SK-N-SH treated with all-trans-retinoic acid at 6 μM for 48 hours (cell line): Measurements from ENCODE around the gene USH2A.

Source experiments
- ATAC-seq: fragments of 200-7000 bp; cut with Tn5 transposase; 3 replicates; pipeline ENCODE4 v1.9.1; 2020; ENCODE audit warnings: mild to moderate bottlenecking, moderate library complexity
- ARNTL ChIP-seq: fragments of 450-650 bp; formaldehyde crosslinking; IDR thresholded peaks from 2 replicates; pipeline ENCODE4 v1.5.0; 2020; ENCODE audit warnings: low read depth, mild to moderate bottlenecking, moderate library complexity, borderline replicate concordance
- BACH2 ChIP-seq: fragments of 250-450 bp; sonication (Bioruptor Pico); IDR thresholded peaks from 2 replicates; pipeline ENCODE4 v1.9.0; 2021; ENCODE audit warnings: mild to moderate bottlenecking, borderline replicate concordance
- CSDC2 ChIP-seq: fragments of 250-450 bp; sonication (Bioruptor Pico); IDR thresholded peaks from 2 replicates; pipeline ENCODE4 v1.5.0; 2020; ENCODE audit warnings: mild to moderate bottlenecking, moderate library complexity
- ESRRG ChIP-seq: fragments of 250-450 bp; sonication (Bioruptor Pico); IDR thresholded peaks from 2 replicates; pipeline ENCODE4 v1.6.1; 2021; ENCODE audit warnings: mild to moderate bottlenecking
- ISL1 ChIP-seq: fragments of 250-450 bp; sonication (Bioruptor Pico); IDR thresholded peaks from 2 replicates; pipeline ENCODE4 v2.1.2; 2022; ENCODE audit warnings: mild to moderate bottlenecking, moderate library complexity
- OSR1 ChIP-seq: fragments of 250-450 bp; sonication (Bioruptor Pico); IDR thresholded peaks from 2 replicates; pipeline ENCODE4 v1.8.0; 2022; ENCODE audit warnings: moderate library complexity, mild to moderate bottlenecking, inconsistent platforms
- RARB ChIP-seq: fragments of 250-450 bp; sonication (Bioruptor Pico); IDR thresholded peaks from 2 replicates; pipeline ENCODE4 v1.8.0; 2021; ENCODE audit warnings: mild to moderate bottlenecking, moderate library complexity
- SNAI2 ChIP-seq: fragments of 250-450 bp; sonication (Bioruptor Pico); IDR thresholded peaks from 2 replicates; pipeline ENCODE4 v1.5.0; 2020; ENCODE audit warnings: mild to moderate bottlenecking, moderate library complexity
- TOX ChIP-seq: fragments of 250-450 bp; sonication (Bioruptor Pico); IDR thresholded peaks from 2 replicates; pipeline ENCODE4 v1.8.0; 2021; ENCODE audit warnings: mild to moderate bottlenecking, moderate library complexity, borderline replicate concordance
- ZC3H10 ChIP-seq: fragments of 250-450 bp; sonication (Bioruptor Pico); IDR thresholded peaks from 2 replicates; pipeline ENCODE4 v1.5.1; 2021; ENCODE audit warnings: mild to moderate bottlenecking, moderate library complexity
- ZFP3 ChIP-seq: fragments of 250-450 bp; sonication (Bioruptor Pico); IDR thresholded peaks from 2 replicates; pipeline ENCODE4 v1.5.0; 2020; ENCODE audit warnings: mild to moderate bottlenecking, moderate library complexity
- ZFP30 ChIP-seq: fragments of 450-650 bp; formaldehyde crosslinking; IDR thresholded peaks from 2 replicates; pipeline ENCODE4 v1.5.0; 2022; ENCODE audit warnings: mild to moderate bottlenecking, moderate library complexity
- ZNF565 ChIP-seq: fragments of 450-650 bp; formaldehyde crosslinking; conservative IDR thresholded peaks from 2 replicates; pipeline ENCODE4 v1.5.0; 2020; ENCODE audit warnings: low read depth, mild to moderate bottlenecking, moderate library complexity
- ZNF70 ChIP-seq: fragments of 450-650 bp; formaldehyde crosslinking; IDR thresholded peaks from 2 replicates; pipeline ENCODE4 v1.5.0; 2020; ENCODE audit warnings: mild to moderate bottlenecking, moderate library complexity
- TF ChIP-seq, protein P1 (sequence below): fragments of 250-450 bp; sonication (Bioruptor Pico); IDR thresholded peaks from 2 replicates; pipeline ENCODE4 v1.5.1; 2021; ENCODE audit warnings: mild to moderate bottlenecking, moderate library complexity
- TF ChIP-seq, protein P2 (sequence below): fragments of 250-450 bp; sonication (Bioruptor Pico); IDR thresholded peaks from 2 replicates; pipeline ENCODE4 v1.5.1; 2020; ENCODE audit warnings: low read depth, mild to moderate bottlenecking, moderate library complexity
- TF ChIP-seq, protein P3 (sequence below): fragments of 250-450 bp; sonication (Bioruptor Pico); IDR thresholded peaks from 2 replicates; pipeline ENCODE4 v1.8.0; 2020; ENCODE audit warnings: mild to moderate bottlenecking, moderate library complexity, borderline replicate concordance
- TF ChIP-seq, protein P4 (sequence below): fragments of 250-450 bp; sonication (Bioruptor Pico); IDR thresholded peaks from 2 replicates; pipeline ENCODE4 v1.8.0; 2021; ENCODE audit warnings: low read depth, mild to moderate bottlenecking, moderate library complexity, borderline replicate concordance
- TF ChIP-seq, protein P5 (sequence below): fragments of 250-450 bp; sonication (Bioruptor Pico); IDR thresholded peaks from 2 replicates; pipeline ENCODE4 v1.5.0; 2020; ENCODE audit warnings: mild to moderate bottlenecking, moderate library complexity

The USH2A gene

DNA sequence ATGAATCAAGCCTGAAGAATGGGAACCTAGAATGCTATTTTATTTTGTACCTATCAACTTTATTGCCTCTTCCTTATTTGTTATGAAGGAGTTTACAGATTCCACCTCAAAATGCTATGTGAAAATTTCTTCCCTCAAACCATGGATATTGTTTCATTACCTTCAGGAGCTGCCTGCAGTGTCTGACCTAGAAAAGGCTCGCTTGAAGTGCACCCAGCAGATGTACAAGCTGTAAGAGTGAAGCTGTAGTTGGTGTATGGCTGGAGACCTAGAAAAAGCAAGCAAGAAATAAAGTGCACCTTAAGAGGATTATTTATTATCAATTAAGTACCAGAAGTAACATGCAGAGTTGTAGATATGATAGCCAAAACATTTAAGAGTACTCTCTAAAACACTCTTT, 656.7 kb downstream of the USH2A start (continued):
- TF ChIP-seq, protein P1, sequence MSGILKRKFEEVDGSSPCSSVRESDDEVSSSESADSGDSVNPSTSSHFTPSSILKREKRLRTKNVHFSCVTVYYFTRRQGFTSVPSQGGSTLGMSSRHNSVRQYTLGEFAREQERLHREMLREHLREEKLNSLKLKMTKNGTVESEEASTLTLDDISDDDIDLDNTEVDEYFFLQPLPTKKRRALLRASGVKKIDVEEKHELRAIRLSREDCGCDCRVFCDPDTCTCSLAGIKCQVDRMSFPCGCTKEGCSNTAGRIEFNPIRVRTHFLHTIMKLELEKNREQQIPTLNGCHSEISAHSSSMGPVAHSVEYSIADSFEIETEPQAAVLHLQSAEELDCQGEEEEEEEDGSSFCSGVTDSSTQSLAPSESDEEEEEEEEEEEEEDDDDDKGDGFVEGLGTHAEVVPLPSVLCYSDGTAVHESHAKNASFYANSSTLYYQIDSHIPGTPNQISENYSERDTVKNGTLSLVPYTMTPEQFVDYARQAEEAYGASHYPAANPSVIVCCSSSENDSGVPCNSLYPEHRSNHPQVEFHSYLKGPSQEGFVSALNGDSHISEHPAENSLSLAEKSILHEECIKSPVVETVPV (CRISPR knock-in tag), result no peak
- TF ChIP-seq ARNTL, result no peak
- no peak for TF ChIP-seq ZC3H10 (CRISPR knock-in tag)
- TF ChIP-seq, protein P2, sequence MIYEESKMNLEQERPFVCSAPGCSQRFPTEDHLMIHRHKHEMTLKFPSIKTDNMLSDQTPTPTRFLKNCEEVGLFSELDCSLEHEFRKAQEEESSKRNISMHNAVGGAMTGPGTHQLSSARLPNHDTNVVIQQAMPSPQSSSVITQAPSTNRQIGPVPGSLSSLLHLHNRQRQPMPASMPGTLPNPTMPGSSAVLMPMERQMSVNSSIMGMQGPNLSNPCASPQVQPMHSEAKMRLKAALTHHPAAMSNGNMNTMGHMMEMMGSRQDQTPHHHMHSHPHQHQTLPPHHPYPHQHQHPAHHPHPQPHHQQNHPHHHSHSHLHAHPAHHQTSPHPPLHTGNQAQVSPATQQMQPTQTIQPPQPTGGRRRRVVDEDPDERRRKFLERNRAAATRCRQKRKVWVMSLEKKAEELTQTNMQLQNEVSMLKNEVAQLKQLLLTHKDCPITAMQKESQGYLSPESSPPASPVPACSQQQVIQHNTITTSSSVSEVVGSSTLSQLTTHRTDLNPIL (CRISPR knock-in tag), result no peak
- no peak for TF ChIP-seq BACH2 (CRISPR knock-in tag)
- TF ChIP-seq ZNF70 (CRISPR knock-in tag), result no peak

DNA sequence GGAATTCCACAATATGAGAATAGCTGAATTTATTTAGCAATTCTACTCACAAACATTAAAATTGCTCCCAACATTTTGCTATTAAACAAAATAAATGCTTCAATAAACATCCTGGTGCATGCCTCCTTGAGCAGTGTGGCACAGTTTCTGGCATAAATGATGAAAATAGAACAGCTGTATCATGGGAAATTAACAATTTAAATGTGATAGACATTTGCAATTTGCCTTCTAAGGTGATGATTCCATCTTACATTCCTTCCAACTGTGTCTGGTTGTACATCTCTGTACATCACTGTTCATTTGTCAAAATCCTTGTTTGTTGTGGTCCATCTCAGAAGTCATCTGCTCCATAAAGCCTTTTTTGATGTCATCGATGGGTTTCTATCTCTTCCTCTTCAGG, 657.4 kb downstream of the USH2A start:
- no peak for ATAC-seq
- TF ChIP-seq ZFP30 (CRISPR knock-in tag), result no peak
- TF ChIP-seq ZFP3 (CRISPR knock-in tag), result no peak
- no peak for TF ChIP-seq ZNF70 (CRISPR knock-in tag)
- TF ChIP-seq, protein P2 (CRISPR knock-in tag), result no peak
- no peak for TF ChIP-seq ESRRG (CRISPR knock-in tag)
- TF ChIP-seq TOX (CRISPR knock-in tag), result no peak
- no peak for TF ChIP-seq OSR1 (CRISPR knock-in tag)
- no peak for TF ChIP-seq BACH2 (CRISPR knock-in tag)
- TF ChIP-seq RARB (CRISPR knock-in tag), result no peak
- TF ChIP-seq SNAI2 (CRISPR knock-in tag), result no peak
- TF ChIP-seq, protein P1 (CRISPR knock-in tag), result no peak
- no peak for TF ChIP-seq CSDC2 (CRISPR knock-in tag)
- no peak for TF ChIP-seq ZNF565

DNA sequence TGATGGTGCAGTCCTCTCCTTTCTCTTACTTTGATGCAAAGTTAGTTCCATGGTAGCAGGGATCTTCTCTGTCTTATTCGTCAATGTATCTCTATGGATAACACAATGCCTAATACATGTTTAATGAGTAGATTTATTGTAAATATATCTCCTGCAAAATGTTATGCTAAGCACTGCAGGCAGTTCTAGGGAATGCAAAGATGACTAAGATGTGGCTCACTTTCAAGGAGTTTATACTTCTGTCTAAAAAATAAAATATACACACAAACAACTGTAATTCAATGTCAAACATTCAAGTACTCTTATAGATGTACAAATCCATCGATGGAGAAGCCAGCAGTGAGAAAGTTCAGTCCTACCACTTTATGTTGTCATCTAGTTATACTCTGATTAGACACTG, 661.8 kb downstream of the USH2A start:
- ATAC-seq, result no peak
- TF ChIP-seq, protein P3, sequence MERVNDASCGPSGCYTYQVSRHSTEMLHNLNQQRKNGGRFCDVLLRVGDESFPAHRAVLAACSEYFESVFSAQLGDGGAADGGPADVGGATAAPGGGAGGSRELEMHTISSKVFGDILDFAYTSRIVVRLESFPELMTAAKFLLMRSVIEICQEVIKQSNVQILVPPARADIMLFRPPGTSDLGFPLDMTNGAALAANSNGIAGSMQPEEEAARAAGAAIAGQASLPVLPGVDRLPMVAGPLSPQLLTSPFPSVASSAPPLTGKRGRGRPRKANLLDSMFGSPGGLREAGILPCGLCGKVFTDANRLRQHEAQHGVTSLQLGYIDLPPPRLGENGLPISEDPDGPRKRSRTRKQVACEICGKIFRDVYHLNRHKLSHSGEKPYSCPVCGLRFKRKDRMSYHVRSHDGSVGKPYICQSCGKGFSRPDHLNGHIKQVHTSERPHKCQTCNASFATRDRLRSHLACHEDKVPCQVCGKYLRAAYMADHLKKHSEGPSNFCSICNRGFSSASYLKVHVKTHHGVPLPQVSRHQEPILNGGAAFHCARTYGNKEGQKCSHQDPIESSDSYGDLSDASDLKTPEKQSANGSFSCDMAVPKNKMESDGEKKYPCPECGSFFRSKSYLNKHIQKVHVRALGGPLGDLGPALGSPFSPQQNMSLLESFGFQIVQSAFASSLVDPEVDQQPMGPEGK, result no peak
- TF ChIP-seq OSR1 (CRISPR knock-in tag) (no peak), ZFP3 (CRISPR knock-in tag) (no peak), ESRRG (CRISPR knock-in tag) (no peak), CSDC2 (CRISPR knock-in tag) (no peak)
- TF ChIP-seq, all 23 proteins: peak for 0

DNA sequence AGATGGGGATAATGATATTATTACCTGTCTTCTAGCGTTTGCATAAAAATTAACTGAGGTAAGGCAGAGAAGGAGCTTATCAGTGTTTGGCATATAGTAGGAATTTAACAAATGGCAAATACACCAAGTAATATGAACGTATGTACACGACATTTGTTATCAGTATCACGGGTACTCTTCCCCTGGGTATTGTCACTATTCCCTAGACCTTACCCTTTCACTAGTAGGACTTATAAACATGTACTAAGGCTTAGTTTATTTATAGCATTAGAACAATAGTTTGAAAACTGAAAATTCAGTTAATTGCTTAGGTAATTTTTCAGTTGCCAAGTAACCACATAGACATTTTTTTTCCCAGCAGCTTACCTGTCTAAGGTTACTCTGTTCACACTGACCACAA, 669.1 kb downstream of the USH2A start:
- no peak for ATAC-seq
- TF ChIP-seq OSR1 (CRISPR knock-in tag), result no peak
- no peak for TF ChIP-seq BACH2 (CRISPR knock-in tag)
- no peak for TF ChIP-seq ARNTL
- no peak for TF ChIP-seq ISL1 (CRISPR knock-in tag)
- TF ChIP-seq, protein P4, sequence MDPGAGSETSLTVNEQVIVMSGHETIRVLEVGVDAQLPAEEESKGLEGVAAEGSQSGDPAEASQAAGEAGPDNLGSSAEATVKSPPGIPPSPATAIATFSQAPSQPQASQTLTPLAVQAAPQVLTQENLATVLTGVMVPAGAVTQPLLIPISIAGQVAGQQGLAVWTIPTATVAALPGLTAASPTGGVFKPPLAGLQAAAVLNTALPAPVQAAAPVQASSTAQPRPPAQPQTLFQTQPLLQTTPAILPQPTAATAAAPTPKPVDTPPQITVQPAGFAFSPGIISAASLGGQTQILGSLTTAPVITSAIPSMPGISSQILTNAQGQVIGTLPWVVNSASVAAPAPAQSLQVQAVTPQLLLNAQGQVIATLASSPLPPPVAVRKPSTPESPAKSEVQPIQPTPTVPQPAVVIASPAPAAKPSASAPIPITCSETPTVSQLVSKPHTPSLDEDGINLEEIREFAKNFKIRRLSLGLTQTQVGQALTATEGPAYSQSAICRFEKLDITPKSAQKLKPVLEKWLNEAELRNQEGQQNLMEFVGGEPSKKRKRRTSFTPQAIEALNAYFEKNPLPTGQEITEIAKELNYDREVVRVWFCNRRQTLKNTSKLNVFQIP (CRISPR knock-in tag), result no peak
- TF ChIP-seq TOX (CRISPR knock-in tag), result no peak
- no peak for TF ChIP-seq ESRRG (CRISPR knock-in tag)
- TF ChIP-seq, protein P1 (CRISPR knock-in tag), result no peak
- TF ChIP-seq, protein P3, result no peak
- TF ChIP-seq, protein P5, sequence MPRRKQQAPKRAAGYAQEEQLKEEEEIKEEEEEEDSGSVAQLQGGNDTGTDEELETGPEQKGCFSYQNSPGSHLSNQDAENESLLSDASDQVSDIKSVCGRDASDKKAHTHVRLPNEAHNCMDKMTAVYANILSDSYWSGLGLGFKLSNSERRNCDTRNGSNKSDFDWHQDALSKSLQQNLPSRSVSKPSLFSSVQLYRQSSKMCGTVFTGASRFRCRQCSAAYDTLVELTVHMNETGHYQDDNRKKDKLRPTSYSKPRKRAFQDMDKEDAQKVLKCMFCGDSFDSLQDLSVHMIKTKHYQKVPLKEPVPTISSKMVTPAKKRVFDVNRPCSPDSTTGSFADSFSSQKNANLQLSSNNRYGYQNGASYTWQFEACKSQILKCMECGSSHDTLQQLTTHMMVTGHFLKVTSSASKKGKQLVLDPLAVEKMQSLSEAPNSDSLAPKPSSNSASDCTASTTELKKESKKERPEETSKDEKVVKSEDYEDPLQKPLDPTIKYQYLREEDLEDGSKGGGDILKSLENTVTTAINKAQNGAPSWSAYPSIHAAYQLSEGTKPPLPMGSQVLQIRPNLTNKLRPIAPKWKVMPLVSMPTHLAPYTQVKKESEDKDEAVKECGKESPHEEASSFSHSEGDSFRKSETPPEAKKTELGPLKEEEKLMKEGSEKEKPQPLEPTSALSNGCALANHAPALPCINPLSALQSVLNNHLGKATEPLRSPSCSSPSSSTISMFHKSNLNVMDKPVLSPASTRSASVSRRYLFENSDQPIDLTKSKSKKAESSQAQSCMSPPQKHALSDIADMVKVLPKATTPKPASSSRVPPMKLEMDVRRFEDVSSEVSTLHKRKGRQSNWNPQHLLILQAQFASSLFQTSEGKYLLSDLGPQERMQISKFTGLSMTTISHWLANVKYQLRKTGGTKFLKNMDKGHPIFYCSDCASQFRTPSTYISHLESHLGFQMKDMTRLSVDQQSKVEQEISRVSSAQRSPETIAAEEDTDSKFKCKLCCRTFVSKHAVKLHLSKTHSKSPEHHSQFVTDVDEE (CRISPR knock-in tag), result no peak
- TF ChIP-seq ZFP30 (CRISPR knock-in tag), result no peak
